Keratinocyte (primary cell): ENCODE data around the gene USP47. TPM values are rescaled to one million over a fixed set of nuclear protein-coding genes. Genes with fewer than 3 reads are reported as not detected.

Experiments used
- DNase-seq: peaks from one replicate; pipeline ENCODE4 v3.0.0-alpha.2; 2011; ENCODE audit warnings: low read depth, missing footprints, low spot score
- FAIRE-seq: peaks from 2 replicates; lab custom pipeline; 2011; peaks lifted over from hg19 to GRCh38; lab: Jason Lieb, UNC
- H2AFZ ChIP-seq: 2 replicates; pipeline ENCODE4 v1.6.0; 2012; ENCODE audit warnings: low read length, control low read depth, inconsistent platforms; ENCODE audit not compliant: control insufficient read depth
- H3K27ac ChIP-seq: 2 replicates; pipeline ENCODE4 v1.5.1; 2011; ENCODE audit warnings: low read length; ENCODE audit not compliant: control insufficient read depth, insufficient read depth
- H3K27me3 ChIP-seq: 3 replicates; pipeline ENCODE4 v1.6.0; 2011; ENCODE audit warnings: low read length; ENCODE audit not compliant: control insufficient read depth, insufficient read depth; ENCODE audit errors: extremely low read depth
- H3K36me3 ChIP-seq, 2 experiments: 2 replicates in 1 of 2; 3 replicates in 1 of 2; pipeline ENCODE4 v1.5.1; 2011; ENCODE audit warnings: low read length in 2 of 2, mild to moderate bottlenecking in 1 of 2; ENCODE audit not compliant: control insufficient read depth in 2 of 2, insufficient read depth in 2 of 2; ENCODE audit errors: extremely low read depth in 1 of 2
- H3K4me1 ChIP-seq: 3 replicates; pipeline ENCODE4 v1.5.1; 2011; ENCODE audit warnings: low read length; ENCODE audit not compliant: control insufficient read depth, insufficient read depth; ENCODE audit errors: extremely low read depth
- H3K4me2 ChIP-seq: 3 replicates; pipeline ENCODE4 v1.6.0; 2011; ENCODE audit warnings: low read depth, low read length; ENCODE audit not compliant: control insufficient read depth, insufficient read depth; ENCODE audit errors: extremely low read depth
- H3K4me3 ChIP-seq, 3 experiments: fragments of 200-600 bp in 1 of 3; sonication (generic) in 1 of 3; 2 replicates in 2 of 3; 3 replicates in 1 of 3; pipeline ENCODE4 v1.5.1; 2011 to 2016; ENCODE audit warnings: low read length in 3 of 3, mild to moderate bottlenecking in 3 of 3, control low read depth in 2 of 3, inconsistent platforms in 1 of 3, low read depth in 1 of 3, mixed read lengths in 1 of 3, mixed run types in 1 of 3, moderate library complexity in 1 of 3; ENCODE audit not compliant: control insufficient read depth in 2 of 3, insufficient read depth in 2 of 3; ENCODE audit errors: extremely low read depth in 1 of 3
- H3K79me2 ChIP-seq: 2 replicates; pipeline ENCODE4 v1.6.0; 2012; ENCODE audit warnings: low read length; ENCODE audit not compliant: control insufficient read depth, insufficient read depth
- H3K9ac ChIP-seq: 3 replicates; pipeline ENCODE4 v1.6.0; 2011; ENCODE audit warnings: low read length; ENCODE audit not compliant: control insufficient read depth, insufficient read depth; ENCODE audit errors: extremely low read depth
- H3K9me1 ChIP-seq: 3 replicates; pipeline ENCODE4 v1.6.0; 2011; ENCODE audit warnings: low read length; ENCODE audit not compliant: control insufficient read depth, insufficient read depth; ENCODE audit errors: extremely low read depth
- H3K9me3 ChIP-seq: 2 replicates; pipeline ENCODE4 v1.5.1; 2012; ENCODE audit warnings: low read depth, low read length; ENCODE audit not compliant: control insufficient read depth
- H4K20me1 ChIP-seq: 3 replicates; pipeline ENCODE4 v1.6.0; 2011; ENCODE audit warnings: low read length; ENCODE audit not compliant: control insufficient read depth, insufficient read depth; ENCODE audit errors: extremely low read depth
- EZH2 ChIP-seq: IDR thresholded peaks from one replicate; pipeline ENCODE4 v1.6.1; 2012; ENCODE audit warnings: inconsistent platforms, mild to moderate bottlenecking, low read length, moderate library complexity
- dilution Hi-C: fragments of 300-500 bp; cut with MboI; formaldehyde crosslinking; loops from one replicate; pipeline ENCODE4 v1.7.0; 2020; ENCODE audit warnings: low sequenced_read_pairs; ENCODE audit not compliant: extremely low pct_ligation_motif_present
- polyA plus RNA-seq, 5 experiments: library from polyadenylated mRNA; depleted of rRNA in 3 of 5; stranded (reverse) in 3 of 5; stranded (forward) in 1 of 5; unstranded in 1 of 5; fragments of >200 nt; gene quantifications; 1 replicate in 1 of 5; 2 replicates in 3 of 5; 3 replicates in 1 of 5; pipeline versions ENCODE4 v1.2.1 to v1.2.3, GENCODE V29; 2011 to 2012; ENCODE audit warnings: missing spikeins in 2 of 5, low read depth in 1 of 5, low replicate concordance in 1 of 5
- TF ChIP-seq, protein P1 (sequence below), 3 experiments: IDR thresholded peaks in 1 of 3; conservative IDR thresholded peaks in 1 of 3; optimal IDR thresholded peaks in 1 of 3; 2 replicates in 2 of 3; 3 replicates in 1 of 3; pipeline versions ENCODE3 to v1.5.1; 2011; ENCODE audit warnings: low read length in 3 of 3, mild to moderate bottlenecking in 3 of 3, moderate library complexity in 2 of 3, control low read depth in 1 of 3, inconsistent platforms in 1 of 3; ENCODE audit not compliant: insufficient read depth in 2 of 3; ENCODE audit errors: extremely low read depth in 1 of 3

The USP47 gene
- polyA plus RNA-seq, 1 donor (not counting 4 experiments of a cell fraction or from before 2014, with no cell fraction given): 22.4 TPM

DNA sequence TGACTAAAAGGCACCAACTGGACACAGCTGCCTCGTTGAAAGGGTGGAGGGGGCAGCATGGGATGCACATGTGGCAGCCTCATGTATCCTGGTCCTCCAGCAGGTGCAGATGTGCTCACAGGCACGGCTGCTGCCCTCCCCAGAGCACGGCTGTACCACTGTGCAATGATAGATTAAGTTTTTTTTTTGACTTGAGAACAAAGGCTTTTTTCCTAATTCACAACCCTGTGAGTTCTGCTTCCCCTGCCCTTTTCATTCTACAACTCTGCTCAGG is 155.2 kb downstream of the USP47 start:
- peak overlapping the region; percentile 77 for H3K27ac ChIP-seq
- peak overlapping the region; percentile 81 for H3K4me2 ChIP-seq
- H3K36me3 ChIP-seq: peaks cover 7 to 45% of the 10 kb centered on the region in 2 experiments
- peak overlapping the region; percentile 51 for H3K9ac ChIP-seq
- no peak for TF ChIP-seq EZH2
- TF ChIP-seq, protein P1, sequence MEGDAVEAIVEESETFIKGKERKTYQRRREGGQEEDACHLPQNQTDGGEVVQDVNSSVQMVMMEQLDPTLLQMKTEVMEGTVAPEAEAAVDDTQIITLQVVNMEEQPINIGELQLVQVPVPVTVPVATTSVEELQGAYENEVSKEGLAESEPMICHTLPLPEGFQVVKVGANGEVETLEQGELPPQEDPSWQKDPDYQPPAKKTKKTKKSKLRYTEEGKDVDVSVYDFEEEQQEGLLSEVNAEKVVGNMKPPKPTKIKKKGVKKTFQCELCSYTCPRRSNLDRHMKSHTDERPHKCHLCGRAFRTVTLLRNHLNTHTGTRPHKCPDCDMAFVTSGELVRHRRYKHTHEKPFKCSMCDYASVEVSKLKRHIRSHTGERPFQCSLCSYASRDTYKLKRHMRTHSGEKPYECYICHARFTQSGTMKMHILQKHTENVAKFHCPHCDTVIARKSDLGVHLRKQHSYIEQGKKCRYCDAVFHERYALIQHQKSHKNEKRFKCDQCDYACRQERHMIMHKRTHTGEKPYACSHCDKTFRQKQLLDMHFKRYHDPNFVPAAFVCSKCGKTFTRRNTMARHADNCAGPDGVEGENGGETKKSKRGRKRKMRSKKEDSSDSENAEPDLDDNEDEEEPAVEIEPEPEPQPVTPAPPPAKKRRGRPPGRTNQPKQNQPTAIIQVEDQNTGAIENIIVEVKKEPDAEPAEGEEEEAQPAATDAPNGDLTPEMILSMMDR (optimal IDR thresholded peaks at IDR 0.05 in 1 of 3, IDR thresholded peaks at IDR 0.05 in 1 of 3, conservative IDR thresholded peaks at IDR 0.05 in 1 of 3; ENCODE audit: extremely low read depth in 1 of 3, insufficient read depth in 2 of 3, low read length in 3 of 3): no peak
- H3K9me1 ChIP-seq: peaks cover 2% of the 10 kb centered on the region
- DNase-seq: no peak
- H3K27me3 ChIP-seq: no peaks in the 10 kb centered on the region
- H3K79me2 ChIP-seq: peaks cover 22% of the 10 kb centered on the region
- peaks cover 71% of the 10 kb centered on the region for H3K4me1 ChIP-seq
- H3K4me3 ChIP-seq: peak overlapping the region in 1 of 3 experiments; percentile 32
- H2AFZ ChIP-seq: no peak overlapping the region
- dilution Hi-C loops: no loop called here
- FAIRE-seq: no peak
- H4K20me1 ChIP-seq: no peaks in the 10 kb centered on the region
- H3K9me3 ChIP-seq: no peaks in the 10 kb centered on the region

DNA sequence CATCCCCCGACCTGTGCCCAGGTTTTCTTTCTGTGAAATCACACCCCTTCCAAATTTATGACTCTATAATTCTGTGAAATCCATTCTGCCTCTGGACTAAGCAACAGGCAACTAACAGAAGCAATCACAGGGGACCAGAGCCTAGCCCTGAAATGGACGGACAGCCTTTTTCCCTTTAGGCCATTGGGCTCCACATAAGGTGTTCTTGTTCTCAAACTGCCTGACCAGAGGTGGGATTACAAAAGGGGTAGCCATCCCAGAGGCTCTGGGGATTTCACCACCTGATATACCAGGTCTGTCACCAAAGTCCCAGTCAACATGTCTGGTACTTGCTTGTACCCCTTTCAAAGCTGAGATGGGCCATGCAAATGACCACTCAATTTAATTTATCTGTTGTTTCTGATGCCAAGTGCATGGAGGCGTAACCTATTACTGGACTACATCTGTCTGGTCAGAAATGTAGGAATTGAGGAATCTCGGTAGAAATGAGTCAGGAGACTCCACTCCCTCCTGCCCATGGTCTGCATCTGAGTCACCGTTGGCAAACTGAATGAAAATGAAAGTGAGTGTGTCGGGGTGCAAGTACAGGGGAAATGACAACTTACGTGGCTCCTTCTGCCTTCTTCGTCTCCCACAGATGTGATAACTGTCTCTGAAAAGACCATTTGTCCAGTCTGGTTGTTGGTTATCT is 156.5 kb downstream of the USP47 start:
- H3K9me1 ChIP-seq: peaks cover 2% of the 10 kb centered on the region
- H3K4me2 ChIP-seq: peak overlapping the region; percentile 83
- H3K9ac ChIP-seq: peak overlapping the region; percentile 49
- peaks cover 60% of the 10 kb centered on the region for H3K4me1 ChIP-seq
- H3K36me3 ChIP-seq: peaks cover 12 to 54% of the 10 kb centered on the region in 2 experiments
- no peaks in the 10 kb centered on the region for H4K20me1 ChIP-seq
- FAIRE-seq: peak; percentile 98
- no peak overlapping the region for H2AFZ ChIP-seq
- peaks cover 27% of the 10 kb centered on the region for H3K79me2 ChIP-seq
- no peak for TF ChIP-seq EZH2
- TF ChIP-seq, protein P1 (optimal IDR thresholded peaks at IDR 0.05 in 1 of 3, IDR thresholded peaks at IDR 0.05 in 1 of 3, conservative IDR thresholded peaks at IDR 0.05 in 1 of 3; ENCODE audit: extremely low read depth in 1 of 3, insufficient read depth in 2 of 3, low read length in 3 of 3): no peak
- H3K9me3 ChIP-seq: no peaks in the 10 kb centered on the region
- H3K27me3 ChIP-seq: no peaks in the 10 kb centered on the region
- DNase-seq: peak; percentile 59
- H3K4me3 ChIP-seq: peak overlapping the region in 2 of 3 experiments; percentile 26 to 50
- dilution Hi-C loops: no loop called here
- H3K27ac ChIP-seq: peak overlapping the region; percentile 77
